HG03159 (cell line): Measurements from ENCODE around the gene MOB3A.
"Not testable (repeated sequence)": the region's sequence is repeated elsewhere in the genome, so short reads cannot be mapped to it uniquely, and the experiment has no call there.

Experiments
- ATAC-seq: cut with Tn5 transposase; IDR thresholded peaks from one replicate; pipeline ENCODE4 v1.9.1; 2021; ENCODE audit warnings: mild to moderate bottlenecking, moderate library complexity; ENCODE audit not compliant: unreplicated experiment

MOB3A gene

DNA sequence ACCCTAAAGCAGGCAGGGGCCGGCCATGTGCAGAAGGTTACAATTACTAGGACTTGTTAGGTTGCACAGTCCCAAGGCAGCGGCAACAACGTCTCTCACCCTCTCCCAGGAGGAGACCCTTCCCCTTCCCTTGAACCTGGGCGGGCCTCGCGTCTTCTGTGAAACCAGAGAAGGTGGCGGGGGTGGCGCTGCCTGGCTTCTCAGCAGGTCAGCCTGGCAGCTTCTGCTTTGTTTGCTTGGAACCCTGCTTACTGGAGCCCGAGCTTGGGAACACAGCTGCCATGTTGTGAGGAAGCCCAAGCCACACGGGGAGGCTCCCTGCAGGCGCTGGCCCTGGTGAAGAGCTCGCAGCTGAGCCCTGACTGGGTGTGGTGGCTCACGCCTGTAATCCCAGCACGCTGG is 60.5 kb downstream of the MOB3A start:
- ATAC-seq = no peak

DNA sequence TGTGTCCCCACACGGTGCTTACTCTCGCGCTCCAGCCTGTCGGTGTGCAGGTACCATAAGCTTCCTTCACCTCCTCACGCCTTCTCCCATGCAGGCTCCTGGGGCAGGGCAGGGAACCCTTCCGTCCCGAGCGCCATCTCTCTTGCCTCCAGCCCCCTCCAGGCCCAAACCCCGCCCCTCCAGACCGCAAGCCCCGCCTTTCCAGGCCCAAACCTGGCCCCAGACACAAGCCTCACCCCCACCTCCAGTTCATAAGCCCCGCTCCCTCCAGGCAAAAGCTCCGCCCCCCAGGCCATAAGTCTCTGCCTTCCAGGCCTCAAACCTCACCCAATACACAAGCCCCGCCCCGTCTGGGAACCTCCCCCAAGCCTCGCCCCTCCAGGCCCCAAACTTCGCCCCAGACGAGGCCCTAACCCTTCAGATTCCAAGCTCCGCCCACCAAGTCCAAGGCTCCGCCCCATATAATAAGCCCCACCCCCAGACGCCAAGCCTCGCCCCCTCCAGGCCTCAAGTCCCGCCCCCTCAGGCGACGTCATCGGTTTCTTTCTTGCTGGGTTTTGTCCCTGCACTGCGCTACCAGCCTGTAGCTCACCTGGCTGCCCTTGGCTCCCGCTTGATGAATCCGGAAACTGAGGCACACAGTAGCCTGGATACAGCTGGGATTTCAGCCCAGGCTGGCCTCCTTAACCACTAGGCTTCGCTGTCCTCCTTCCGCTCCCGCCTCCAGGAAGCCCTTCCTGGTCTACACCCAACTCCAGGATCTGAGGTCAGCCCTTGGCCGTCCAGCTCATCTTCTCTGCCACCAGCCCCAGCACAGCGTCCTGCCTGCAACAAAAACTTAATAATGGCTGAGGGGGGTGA is 61.2 kb downstream of the MOB3A start:
- ATAC-seq = no peak

DNA sequence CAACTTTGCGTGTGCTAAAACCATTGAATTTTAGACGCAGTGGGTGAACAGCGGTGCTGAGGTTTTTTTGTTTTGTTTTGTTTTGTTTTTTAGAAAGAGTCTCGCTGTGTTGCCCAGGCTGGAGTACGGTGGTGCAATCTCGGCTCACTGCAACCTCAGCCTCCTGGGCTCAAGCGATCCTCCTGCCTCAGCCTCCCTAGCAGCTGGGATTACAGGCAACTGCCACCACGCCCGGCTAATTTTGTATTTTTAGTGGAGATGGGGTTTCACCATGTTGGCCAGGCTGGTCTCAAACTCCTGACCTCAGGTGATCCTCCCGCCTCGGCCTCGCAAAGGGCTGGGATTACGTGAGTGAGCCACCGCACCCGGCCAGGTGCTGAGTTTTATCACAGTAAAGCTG is 61.9 kb downstream of the MOB3A start:
- ATAC-seq = not testable (repeated sequence)

DNA sequence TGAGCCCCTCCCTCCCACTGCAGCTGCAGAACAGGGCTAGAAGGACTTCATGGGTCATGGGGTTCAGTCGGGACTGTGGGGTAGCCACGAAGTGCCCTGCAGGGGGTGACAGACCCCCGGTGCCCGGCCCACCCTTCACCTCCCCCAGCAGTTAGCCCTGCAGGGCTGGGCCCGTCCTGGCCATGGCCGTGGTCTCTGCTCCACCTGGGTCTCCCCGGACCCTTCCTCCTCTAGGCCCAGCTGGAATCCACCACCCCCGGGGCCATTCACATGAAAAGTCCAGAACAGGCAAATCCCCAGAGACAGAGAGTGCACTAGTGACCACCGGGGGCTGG is 62.3 kb downstream of the MOB3A start:
- ATAC-seq = no peak

DNA sequence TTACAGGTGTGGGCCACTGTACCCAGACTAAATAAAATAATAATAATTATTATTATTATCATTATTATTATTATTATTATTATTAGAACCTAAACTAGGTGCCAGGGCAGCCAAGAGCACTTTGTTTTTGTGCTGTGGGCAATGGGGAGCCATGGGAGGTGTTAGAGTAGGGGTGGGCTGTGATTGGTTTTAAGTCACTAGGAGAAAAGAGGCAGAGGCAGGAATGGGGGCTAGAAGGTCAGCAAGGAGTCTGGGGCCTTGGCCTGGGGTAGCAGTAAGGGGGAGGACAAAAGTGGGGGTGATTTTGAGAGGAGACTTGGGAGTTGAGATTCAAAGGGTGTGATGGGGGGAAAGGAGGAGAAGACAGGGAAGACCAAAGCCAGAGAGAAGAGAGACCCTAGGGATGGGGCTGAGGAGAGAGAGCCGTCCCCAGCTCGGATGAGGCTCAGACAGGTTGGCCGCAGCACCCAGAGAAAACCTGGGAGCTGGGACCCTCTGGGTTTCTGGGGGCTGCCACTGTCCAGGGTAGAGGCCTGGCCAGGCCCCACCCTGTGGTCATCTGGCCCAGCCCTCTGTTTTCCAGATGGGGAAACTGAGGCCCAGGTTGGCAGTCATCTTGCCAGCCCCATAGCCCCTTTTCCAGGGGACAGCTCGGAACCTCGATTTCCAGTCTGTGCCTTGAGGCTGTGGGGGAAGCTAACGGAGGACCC is 62.9 kb downstream of the MOB3A start:
- no peak for ATAC-seq

DNA sequence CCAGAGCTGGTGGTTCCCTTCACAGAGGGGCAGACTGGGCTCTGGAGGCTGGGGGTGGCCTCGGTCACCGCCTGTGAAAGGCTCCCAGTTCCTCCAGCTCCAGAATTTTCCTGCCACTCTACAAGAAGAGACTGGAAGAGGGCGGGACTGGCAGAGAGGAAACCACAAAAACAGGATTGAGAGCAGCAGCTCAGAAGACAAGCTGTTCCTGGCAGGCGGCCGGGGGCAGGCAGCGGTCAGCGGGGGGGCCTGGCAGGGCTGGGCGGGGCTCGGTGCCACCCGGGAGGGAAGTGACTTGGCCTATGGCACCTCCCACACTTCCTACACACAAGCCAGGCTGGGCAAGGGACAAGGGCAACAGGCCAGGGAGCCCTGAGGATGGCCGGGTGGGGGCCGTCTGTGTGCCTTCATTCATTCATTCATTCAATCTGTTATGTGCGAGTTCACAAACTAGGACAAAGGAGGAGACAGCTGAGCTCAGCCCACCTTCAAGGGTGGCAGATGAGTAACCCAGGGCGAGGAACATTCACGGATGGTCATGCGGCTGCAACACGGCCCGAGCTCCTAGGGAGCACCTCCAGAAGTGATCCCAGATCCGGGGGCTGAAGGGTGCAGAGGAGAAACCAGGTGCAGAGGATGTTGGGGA is 63.7 kb downstream of the MOB3A start:
- no peak for ATAC-seq

DNA sequence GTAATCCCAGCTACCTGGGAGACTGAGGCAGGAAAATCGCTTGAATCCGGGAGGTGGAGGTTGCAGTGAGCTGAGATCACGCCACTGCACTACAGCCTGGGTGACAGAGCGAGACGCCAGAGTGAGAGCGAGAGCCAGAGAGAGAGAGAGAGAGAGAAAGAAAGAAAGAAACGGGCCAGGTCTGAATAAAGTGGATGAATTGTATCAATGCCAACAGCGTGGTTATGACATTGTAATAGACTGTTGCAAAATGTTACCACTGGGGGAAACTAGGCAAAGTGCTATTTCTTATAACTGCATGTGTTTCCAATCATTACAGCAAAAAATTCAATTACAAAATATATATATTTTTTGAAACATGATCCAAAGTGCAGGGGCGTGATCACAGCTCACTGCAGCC is 68.8 kb downstream of the MOB3A start:
- ATAC-seq = no peak

DNA sequence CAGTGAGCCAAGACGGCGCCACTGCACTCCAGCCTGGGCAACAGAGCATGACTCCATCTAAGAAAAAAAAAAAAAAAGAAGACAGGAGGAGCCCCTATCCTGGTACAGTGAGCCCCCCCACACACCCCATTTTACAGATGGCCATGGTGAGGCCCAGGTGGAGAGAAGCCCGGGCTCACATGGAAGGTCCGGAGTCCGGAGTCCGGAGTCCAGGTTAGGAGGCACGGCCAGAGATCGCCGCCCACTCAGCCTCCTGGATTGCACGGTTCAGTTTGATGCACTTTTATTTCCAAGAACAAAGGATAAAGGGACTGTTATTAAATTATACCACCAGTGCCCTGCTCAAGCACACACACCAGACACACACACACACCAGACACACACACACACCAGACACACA is 69.4 kb downstream of the MOB3A start:
- ATAC-seq = no peak

DNA sequence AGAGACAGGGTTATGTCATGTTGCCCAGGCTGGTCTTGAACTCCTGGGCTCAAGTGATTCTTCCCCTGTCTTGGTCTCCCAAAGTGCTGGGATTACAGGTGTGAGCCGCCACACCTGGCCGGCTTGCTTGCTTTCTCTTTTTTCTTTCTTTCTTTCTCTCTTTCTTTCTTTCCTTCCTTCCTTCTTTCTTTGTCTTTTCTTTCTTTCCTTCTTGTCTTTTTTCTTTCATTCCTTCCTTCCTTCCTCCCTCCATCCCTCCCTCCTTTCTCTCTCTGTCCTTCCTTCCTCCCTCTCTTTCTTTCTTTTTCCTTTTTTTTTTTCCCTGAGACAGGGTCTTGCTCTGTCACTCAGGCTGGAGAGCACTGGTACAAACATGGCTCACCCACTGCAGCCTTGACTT is 73.8 kb downstream of the MOB3A start:
- no peak for ATAC-seq

DNA sequence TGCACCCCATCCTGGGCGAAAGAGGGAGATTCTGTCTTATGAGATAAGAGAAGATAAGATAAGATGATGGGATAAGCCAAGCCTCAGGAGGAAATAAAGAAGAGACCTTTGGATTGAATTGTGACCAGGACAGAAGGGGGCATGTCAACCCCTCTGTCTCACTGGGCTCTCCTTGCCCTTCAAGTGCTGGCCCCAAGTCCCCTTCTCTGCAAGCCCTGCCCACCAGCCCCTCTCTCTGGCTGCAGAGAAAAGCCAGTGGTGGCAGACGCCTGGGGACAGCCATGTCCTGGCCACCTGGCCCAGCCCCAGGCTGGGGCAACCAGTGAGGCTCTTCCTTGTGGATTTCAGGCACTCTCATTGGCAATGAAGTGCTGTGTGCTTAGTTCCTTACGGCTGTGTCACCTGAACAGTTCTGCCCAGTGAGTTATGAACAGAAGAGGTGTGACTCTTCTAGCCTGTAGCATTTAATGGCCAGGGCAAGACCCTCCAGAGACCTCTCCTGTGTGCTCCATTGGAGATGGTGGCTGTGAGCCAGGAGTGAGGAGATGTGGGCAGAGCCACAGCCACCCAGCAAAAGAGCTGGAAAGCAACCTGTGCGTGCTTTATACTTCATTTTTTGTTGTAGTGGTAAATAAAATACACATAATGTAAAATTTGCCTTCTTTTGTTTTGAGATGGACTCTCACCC is 74.5 kb downstream of the MOB3A start:
- no peak for ATAC-seq
